Hepatocyte (in vitro differentiated cells): ENCODE data around the gene IL34.

Experiments
- CTCF ChIP-seq: fragments of 200-600 bp; sonication (generic); IDR thresholded peaks from 2 replicates; pipeline ENCODE4 v1.5.1; 2016; ENCODE audit warnings: antibody characterized with exemption, mild to moderate bottlenecking; ENCODE audit not compliant: poor library complexity
- EZH2 ChIP-seq: fragments of 200-600 bp; sonication (generic); IDR thresholded peaks from 2 replicates; pipeline ENCODE4 v1.6.1; 2016; ENCODE audit warnings: antibody characterized with exemption, mild to moderate bottlenecking, borderline replicate concordance
- EZH2phosphoT487 ChIP-seq: fragments of 200-600 bp; sonication (generic); IDR thresholded peaks from one replicate; pipeline ENCODE4 v1.6.1; 2018; ENCODE audit warnings: antibody characterized with exemption, mild to moderate bottlenecking, low read depth, moderate library complexity; ENCODE audit not compliant: unreplicated experiment, severe bottlenecking

DNA sequence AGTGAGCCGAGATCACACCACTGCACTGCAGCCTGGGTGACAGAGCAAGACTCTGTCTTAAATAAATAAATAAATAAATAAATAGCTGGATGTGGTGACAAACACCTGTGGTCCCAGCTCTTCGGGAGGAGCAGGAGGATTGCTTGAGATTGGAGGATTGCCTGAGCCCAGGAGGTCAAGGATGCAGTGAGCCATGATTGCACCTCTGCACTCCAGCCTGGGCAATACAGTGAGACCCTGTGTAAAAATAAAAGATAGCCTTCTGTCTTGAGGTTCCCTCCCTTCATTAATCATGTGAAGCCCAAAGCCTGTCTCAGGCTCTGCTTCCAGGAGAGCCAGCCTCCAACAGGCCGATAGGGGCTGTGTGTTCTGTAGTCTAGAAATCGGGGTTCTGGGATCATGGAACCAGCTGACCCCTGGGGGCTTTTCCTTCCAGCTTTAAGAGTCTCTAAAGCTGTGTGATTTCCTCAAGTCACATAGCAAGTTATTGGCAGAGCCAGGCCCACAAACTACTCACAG is 34.5 kb upstream of the IL34 start:
- TF ChIP-seq CTCF (no peak), EZH2phosphoT487 (no peak), EZH2 (no peak)
